DMS114 treated with DMSO at 0.1 percent for 48 hours (cell line): ENCODE data around the gene MRPL4.

Experiments
- DNase-seq: peaks from one replicate; lab custom pipeline; 2025; ENCODE audit not compliant: unreplicated experiment; lab: John Stamatoyannopoulos, UW

Gene MRPL4

GRCh38 chr19:10286803-10287737 is 35.1 kb downstream of the MRPL4 start, which contains the start of gene ICAM4:
Gene ICAM4, plus strand, starts transcription at chr19:10286955. Its CDS starts 58 bp downstream, at chr19:10287013.
- no peak for DNase-seq

DNA sequence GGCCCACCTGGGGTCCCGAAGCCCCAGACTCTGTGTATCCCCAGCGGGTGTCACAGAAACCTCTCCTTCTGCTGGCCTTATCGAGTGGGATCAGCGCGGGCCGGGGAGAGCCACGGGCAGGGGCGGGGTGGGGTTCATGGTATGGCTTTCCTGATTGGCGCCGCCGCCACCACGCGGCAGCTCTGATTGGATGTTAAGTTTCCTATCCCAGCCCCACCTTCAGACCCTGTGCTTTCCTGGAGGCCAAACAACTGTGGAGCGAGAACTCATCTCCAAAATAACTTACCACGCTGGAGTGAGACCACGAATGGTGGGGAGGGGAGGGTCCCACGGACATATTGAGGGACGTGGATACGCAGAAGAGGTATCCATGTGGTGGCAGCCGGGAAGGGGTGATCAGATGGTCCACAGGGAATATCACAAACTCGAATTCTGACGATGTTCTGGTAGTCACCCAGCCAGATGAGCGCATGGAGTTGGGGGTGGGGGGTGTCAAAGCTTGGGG is 36.7 kb downstream of the MRPL4 start:
- DNase-seq = peak; percentile 52

- peak; percentile 62 for DNase-seq
Observed at GRCh38 chr19:10289167-10289835, 37.3 kb downstream of the MRPL4 start.

DNA sequence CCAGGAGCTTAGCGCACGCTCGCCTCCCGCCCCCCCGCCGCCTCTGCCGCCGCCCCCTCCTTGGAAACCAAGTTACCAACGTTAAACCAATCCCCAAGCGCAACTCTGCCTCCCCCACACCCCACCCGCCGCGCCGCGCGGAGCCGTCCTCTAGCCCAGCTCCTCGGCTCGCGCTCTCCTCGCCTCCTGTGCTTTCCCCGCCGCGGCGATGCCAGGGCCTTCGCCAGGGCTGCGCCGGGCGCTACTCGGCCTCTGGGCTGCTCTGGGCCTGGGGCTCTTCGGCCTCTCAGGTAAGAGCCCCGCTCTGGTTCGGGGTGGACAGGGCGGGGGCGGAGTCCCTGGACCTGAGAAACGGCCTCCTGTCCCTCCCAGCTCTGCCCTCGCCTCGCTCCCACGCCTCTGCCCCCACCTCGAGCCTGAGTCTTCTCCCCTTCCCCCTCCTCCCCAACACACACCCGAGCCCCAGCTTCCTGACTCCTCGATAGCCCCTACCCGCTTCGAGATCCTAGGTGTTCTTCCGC is 37.9 kb downstream of the MRPL4 start, which contains the start of gene ICAM5:
TSS of gene ICAM5 (plus strand) at position 117 of the 521 bp plus-strand sequence. CDS start at position 209, 92 bp downstream.
- no peak for DNase-seq

DNA sequence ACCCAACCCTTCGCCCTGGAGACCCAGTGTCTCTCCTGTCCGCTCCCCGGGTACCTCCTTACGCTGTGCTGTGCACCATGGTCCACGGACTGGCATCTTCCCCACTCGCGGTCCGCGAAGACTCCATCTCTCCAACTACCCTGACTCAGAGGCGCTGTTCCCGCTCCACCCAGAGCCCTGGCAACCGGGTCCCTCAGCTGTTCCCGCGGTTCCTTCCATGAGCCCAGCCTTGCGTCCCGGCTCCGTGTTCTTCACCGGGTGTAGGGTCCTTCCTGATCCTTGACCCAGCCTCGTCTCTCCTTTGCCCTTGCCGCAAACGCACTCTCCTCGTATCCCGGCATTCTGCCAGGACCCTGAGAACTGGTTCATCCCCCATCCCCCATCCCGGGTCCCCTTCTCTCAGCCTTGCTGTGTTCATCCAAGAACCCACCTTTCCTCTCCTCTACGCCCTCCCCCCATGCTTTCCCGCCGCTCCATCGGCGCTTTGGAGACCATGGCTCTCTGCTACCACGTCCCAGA is 38.4 kb downstream of the MRPL4 start:
- DNase-seq = no peak

DNA sequence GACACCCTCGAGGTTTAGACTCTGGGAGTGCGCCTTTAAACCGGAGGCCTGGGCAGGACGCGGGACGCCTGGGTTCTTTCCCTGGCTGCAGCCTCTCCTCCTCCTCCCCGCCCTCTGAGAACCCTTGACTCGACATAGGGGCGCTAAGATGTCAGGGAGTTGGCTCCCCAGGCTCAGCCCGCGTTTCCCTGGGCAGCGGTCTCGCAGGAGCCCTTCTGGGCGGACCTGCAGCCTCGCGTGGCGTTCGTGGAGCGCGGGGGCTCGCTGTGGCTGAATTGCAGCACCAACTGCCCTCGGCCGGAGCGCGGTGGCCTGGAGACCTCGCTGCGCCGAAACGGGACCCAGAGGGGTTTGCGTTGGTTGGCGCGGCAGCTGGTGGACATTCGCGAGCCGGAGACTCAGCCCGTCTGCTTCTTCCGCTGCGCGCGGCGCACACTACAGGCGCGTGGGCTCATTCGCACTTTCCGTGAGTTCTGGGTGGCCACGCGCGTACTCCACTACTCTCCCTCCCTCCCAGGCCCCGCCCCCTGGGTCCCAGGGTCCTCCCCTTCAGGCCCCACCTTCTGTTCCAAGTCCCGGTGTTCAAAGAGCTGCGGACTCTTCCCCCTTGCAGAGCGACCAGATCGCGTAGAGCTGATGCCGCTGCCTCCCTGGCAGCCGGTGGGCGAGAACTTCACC is 39.0 kb downstream of the MRPL4 start:
- DNase-seq = peak; percentile 36

GRCh38 chr19:10291554-10292205 is 39.7 kb downstream of the MRPL4 start:
- no peak for DNase-seq

DNA sequence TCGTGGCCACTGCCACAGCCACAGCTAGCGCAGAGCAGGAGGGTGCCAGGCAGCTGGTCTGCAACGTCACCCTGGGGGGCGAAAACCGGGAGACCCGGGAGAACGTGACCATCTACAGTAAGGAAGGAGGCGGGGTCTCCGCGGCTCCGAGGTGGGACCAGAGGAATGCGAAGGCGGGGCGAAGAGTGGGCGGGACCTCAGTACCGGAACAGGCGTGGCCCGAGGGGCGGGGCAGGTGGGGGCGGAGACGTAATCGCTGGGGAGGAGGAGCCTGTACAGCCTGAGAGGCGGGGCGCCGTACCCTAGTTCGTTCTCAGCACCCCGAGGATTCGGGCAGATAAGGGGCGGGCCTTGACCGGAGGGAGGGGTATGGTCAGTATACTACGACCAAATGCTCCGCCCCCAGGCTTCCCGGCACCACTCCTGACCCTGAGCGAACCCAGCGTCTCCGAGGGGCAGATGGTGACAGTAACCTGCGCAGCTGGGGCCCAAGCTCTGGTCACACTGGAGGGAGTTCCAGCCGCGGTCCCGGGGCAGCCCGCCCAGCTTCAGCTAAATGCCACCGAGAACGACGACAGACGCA is 40.3 kb downstream of the MRPL4 start:
- DNase-seq = no peak

DNA sequence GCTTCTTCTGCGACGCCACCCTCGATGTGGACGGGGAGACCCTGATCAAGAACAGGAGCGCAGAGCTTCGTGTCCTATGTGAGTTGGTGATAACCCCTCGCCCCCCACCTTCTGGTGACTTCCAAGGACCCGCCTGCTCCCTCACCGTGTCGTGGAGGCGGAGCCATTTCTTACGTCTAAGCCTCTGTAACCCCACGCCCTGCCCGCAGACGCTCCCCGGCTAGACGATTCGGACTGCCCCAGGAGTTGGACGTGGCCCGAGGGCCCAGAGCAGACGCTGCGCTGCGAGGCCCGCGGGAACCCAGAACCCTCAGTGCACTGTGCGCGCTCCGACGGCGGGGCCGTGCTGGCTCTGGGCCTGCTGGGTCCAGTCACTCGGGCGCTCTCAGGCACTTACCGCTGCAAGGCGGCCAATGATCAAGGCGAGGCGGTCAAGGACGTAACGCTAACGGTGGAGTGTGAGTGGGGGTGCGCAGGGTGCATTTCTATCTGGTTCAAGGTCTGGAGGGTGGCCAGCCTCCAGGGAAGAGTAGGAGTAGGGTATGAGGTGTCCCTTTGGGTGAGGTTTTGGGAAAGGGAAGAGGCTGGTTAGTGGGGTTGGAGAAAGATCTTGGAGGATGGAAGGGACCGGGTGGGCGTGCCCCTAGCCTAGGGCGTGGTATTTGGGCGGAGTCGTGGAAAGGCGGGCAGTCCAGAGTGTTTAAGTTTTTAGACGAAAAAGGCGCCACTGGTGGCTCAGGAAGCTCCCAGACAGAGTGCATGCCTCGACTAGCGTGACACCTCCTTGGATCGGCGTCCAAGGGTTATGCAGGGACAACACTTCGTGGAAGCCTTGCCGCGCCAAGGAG is 41.0 kb downstream of the MRPL4 start:
- no peak for DNase-seq

- DNase-seq = no peak
Observed at GRCh38 chr19:10293637-10294367, 41.8 kb downstream of the MRPL4 start.

DNA sequence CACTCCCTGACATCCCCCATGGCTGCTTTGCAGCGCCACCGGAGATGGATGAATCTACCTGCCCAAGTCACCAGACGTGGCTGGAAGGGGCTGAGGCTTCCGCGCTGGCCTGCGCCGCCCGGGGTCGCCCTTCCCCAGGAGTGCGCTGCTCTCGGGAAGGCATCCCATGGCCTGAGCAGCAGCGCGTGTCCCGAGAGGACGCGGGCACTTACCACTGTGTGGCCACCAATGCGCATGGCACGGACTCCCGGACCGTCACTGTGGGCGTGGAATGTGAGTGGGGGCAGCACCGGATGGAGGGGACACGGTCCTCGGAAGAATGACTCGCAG is 42.3 kb downstream of the MRPL4 start:
- no peak for DNase-seq

GRCh38 chr19:10295305-10295846 is 43.4 kb downstream of the MRPL4 start:
- DNase-seq = no peak

DNA sequence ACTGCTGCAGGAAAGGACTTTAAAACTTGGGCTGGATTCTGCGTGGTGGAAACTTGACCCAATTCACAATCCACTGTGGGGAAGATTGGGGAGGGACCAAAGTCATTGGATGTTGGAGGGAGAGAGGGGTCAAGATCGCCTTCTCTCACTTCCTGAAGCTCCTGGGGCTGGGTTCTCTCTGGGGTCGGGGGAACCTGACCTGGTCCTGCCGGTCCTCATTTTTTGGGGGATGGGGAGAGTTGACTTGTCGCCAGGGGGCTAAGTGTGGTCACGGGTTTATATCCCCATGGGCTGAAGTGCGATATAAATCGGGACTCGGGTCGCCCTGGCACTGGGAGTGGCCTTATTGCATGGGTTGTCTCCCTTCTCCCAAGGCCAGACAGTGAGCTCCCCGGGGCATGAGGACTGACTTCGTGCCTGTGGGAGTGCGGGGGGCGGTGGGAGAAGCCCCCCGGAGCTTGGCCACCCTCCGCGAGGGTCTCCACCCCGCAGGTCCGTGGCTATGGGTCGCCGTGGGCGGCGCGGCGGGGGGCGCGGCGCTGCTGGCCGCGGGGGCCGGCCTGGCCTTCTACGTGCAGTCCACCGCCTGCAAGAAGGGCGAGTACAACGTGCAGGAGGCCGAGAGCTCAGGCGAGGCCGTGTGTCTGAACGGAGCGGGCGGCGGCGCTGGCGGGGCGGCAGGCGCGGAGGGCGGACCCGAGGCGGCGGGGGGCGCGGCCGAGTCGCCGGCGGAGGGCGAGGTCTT is 44.0 kb downstream of the MRPL4 start:
- no peak for DNase-seq

DNA sequence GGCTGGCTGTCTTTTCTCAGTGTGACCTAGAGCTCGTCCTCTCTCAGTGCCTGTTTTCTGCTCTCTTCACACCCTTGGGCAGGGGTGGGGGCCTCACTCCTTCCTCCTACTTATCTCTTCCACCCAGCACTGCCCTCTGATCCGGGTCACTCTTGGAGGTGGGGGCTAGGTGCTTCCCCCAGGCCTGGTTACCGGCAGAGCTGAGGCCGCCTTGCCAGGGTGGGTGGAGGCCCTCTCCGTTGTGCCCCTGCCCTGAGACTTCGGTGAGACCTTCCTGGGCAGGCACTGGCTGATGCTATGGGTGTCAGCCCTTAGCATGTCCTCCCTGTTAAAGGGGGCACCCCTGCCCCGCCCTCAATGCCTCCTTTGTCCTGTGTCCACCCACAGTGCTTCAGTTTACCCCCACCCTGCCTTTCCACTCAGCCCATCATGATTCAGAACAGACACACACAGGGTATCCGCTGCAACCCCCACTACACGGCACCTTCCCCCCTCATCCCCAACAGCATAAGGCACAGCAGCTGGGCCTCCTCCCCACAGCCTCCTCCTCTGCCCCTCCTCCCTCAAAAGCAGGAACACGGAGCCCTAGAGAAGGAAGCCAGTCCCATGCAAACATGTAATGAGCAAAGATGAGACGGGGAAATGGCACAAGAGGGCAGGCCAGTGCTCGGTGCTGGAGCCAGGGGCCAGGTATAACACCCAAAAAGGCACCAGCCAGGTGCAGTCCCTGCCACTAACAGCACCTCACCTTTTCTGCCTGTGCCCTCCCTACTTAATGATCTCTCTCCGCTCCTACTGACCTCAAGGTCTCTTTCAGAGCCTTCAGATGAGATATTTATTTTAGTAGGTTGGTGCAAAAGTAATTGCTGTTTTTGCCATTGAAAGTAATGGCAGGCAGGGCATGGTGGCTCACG is 47.8 kb downstream of the MRPL4 start:
- DNase-seq = no peak

DNA sequence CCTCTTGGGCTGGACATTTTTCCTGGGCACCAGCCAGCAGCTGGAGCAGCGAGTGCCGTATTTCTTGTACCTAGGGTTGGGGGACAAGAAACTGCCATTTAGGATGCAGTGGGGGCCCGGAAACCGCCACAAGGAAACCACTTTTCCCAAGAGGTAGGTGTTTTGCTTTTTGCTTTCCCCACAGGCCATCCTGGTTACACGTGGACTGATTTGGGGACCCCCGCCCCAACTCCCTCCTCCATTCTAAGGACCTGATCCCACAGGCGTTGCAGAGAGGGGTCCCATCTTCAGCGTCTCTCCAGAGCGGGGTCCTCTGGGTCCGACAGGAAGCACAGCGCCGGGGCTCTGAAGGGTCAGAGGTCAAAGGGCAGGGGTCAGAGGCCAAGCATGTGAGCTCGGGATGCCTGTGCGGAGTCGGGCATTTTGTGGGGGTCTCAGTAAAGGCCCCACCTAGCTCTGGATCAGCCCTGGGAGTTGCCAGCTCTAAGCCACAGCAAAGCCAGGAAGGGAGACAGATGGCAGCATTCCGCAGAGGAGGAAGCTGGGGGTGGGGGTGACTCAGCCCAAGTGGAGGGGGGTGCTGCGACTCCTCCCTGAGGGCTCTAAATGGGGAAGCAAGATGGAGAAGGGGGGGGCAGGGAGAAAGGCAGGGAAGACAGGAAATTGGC is 53.3 kb downstream of the MRPL4 start:
- no peak for DNase-seq

- DNase-seq = no peak
Observed at GRCh38 chr19:10306327-10306726, 54.3 kb downstream of the MRPL4 start.
